HG02840 (cell line): ENCODE results near the gene NF1.
"Not testable (repeated sequence)": the region's sequence is repeated elsewhere in the genome, so short reads cannot be mapped to it uniquely, and the experiment has no call there.

ENCODE experiments used
- ATAC-seq: cut with Tn5 transposase; IDR thresholded peaks from one replicate; pipeline ENCODE4 v1.9.1; 2021; ENCODE audit warnings: mild to moderate bottlenecking, moderate library complexity, moderate number of reproducible peaks; ENCODE audit not compliant: unreplicated experiment, low FRiP score

Gene NF1

GRCh38 chr17:31320791-31321190 is 226.0 kb downstream of the NF1 start:
- ATAC-seq = no peak

GRCh38 chr17:31321481-31321880 is 226.7 kb downstream of the NF1 start, which contains the start of gene EVI2A:
Gene EVI2A (minus strand): TSS chr17:31321622. CDS start chr17:31319013, 2,609 bp downstream.
- ATAC-seq = no peak

GRCh38 chr17:31321966-31322365 is 227.2 kb downstream of the NF1 start:
- no peak for ATAC-seq

GRCh38 chr17:31323551-31323950 is 228.8 kb downstream of the NF1 start:
- no peak for ATAC-seq

GRCh38 chr17:31327534-31328159 is 232.9 kb downstream of the NF1 start:
- ATAC-seq = no peak

- ATAC-seq = no peak
These were observed 233.4 kb downstream of the NF1 start for GRCh38 chr17:31328160-31328535.

GRCh38 chr17:31329221-31329620 is 234.4 kb downstream of the NF1 start:
- no peak for ATAC-seq

- ATAC-seq = no peak
These were observed 245.3 kb downstream of the NF1 start for GRCh38 chr17:31339906-31340661.

GRCh38 chr17:31345191-31345747 is 250.5 kb downstream of the NF1 start:
- not testable (repeated sequence) for ATAC-seq

- no peak for ATAC-seq
These were observed 254.7 kb downstream of the NF1 start for GRCh38 chr17:31349454-31349853.

GRCh38 chr17:31355935-31356334 is 261.2 kb downstream of the NF1 start:
- no peak for ATAC-seq

GRCh38 chr17:31357091-31357490 is 262.3 kb downstream of the NF1 start:
- no peak for ATAC-seq

- ATAC-seq = no peak
These were observed 263.1 kb downstream of the NF1 start for GRCh38 chr17:31357839-31358394.

GRCh38 chr17:31364012-31364411 is 269.2 kb downstream of the NF1 start:
- no peak for ATAC-seq

GRCh38 chr17:31366088-31366487 is 271.3 kb downstream of the NF1 start:
- ATAC-seq = no peak

GRCh38 chr17:31369266-31369665 is 274.5 kb downstream of the NF1 start:
- no peak for ATAC-seq

- ATAC-seq = no peak
These were observed 276.8 kb downstream of the NF1 start for GRCh38 chr17:31371511-31372097.

GRCh38 chr17:31373150-31374093 is 278.6 kb downstream of the NF1 start:
- no peak for ATAC-seq

GRCh38 chr17:31374094-31374447 is 279.3 kb downstream of the NF1 start:
- no peak for ATAC-seq

- no peak for ATAC-seq
These were observed 279.7 kb downstream of the NF1 start for GRCh38 chr17:31374503-31374902.
